Upper lobe of right lung (tissue), 1 donor: ENCODE data around the gene DNHD1. TPM values are rescaled to one million over a fixed set of nuclear protein-coding genes. Genes with fewer than 3 reads are reported as not detected.

ENCODE experiments used
- ATAC-seq: fragments of 200-7000 bp; cut with Tn5 transposase; one replicate; pipeline ENCODE4 v1.9.1; 2020; ENCODE audit warnings: mild to moderate bottlenecking, moderate library complexity
- DNase-seq: peaks from one replicate; pipeline ENCODE4 v3.0.0-alpha.2; 2020
- H3K27ac ChIP-seq: fragments of 200-600 bp; one replicate; pipeline ENCODE4 v1.8.0; 2022
- H3K27me3 ChIP-seq: fragments of 200-600 bp; one replicate; pipeline ENCODE4 v1.8.0; 2022; ENCODE audit warnings: mild to moderate bottlenecking
- H3K36me3 ChIP-seq: fragments of 200-600 bp; one replicate; pipeline ENCODE4 v1.8.0; 2022
- H3K4me1 ChIP-seq: fragments of 200-600 bp; one replicate; pipeline ENCODE4 v1.8.0; 2022
- H3K4me3 ChIP-seq: fragments of 200-600 bp; one replicate; pipeline ENCODE4 v1.8.0; 2022; ENCODE audit warnings: mild to moderate bottlenecking
- H3K9me3 ChIP-seq: fragments of 200-600 bp; one replicate; pipeline ENCODE4 v1.8.0; 2022
- intact Hi-C: fragments of 100-400 bp; cut with DNase I; formaldehyde crosslinking; loops from one replicate; pipeline ENCODE4 v1.11.0; 2022
- total RNA-seq: library from RNA; stranded (reverse); fragmentation: NEBNext Ultra II Directional; extraction: Animal tissue kit (Norgen Biotek cat#: 25700); gene quantifications from one replicate; pipeline ENCODE4 v1.2.1, GENCODE V29; 2021
- TF ChIP-seq, protein P1 (sequence below): fragments of 200-600 bp; IDR thresholded peaks from one replicate; pipeline ENCODE4 v1.8.0; 2022; ENCODE audit warnings: antibody characterized with exemption
- donor health status: DM: no; HTN: yes; CAD: no; lungs with severe emphysema.

Gene DNHD1
- total RNA-seq, 1 donor from 2014 or later = 14.5 TPM

DNA sequence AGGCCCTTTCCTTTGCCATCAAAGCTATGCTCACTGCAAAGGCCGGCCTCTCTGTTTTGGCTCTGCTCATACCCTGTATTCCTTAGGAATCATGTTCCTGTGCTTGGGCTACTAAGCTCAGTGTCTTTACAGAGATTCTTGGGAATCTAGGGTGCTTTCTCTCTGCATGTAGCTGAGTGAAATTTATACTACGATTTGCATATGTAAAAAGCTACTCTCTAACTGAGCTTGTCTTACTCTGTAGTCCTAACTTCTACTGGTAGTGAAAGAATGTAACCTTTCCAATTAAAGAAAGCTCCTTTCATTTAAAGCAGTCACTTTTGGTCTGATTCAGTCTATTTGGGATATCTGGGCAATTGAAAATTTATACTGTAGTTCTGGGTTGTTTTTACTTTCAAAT is 32.2 kb downstream of the DNHD1 start:
- Histone ChIP-seq H3K36me3 (peaks cover 7% of the 10 kb centered on the region), H3K27ac (no peak overlapping the region), H3K4me3 (no peak overlapping the region), H3K9me3 (no peaks in the 10 kb centered on the region), H3K4me1 (no peaks in the 10 kb centered on the region), H3K27me3 (no peaks in the 10 kb centered on the region)
- TF ChIP-seq, protein P1, sequence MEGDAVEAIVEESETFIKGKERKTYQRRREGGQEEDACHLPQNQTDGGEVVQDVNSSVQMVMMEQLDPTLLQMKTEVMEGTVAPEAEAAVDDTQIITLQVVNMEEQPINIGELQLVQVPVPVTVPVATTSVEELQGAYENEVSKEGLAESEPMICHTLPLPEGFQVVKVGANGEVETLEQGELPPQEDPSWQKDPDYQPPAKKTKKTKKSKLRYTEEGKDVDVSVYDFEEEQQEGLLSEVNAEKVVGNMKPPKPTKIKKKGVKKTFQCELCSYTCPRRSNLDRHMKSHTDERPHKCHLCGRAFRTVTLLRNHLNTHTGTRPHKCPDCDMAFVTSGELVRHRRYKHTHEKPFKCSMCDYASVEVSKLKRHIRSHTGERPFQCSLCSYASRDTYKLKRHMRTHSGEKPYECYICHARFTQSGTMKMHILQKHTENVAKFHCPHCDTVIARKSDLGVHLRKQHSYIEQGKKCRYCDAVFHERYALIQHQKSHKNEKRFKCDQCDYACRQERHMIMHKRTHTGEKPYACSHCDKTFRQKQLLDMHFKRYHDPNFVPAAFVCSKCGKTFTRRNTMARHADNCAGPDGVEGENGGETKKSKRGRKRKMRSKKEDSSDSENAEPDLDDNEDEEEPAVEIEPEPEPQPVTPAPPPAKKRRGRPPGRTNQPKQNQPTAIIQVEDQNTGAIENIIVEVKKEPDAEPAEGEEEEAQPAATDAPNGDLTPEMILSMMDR = no peak
- intact Hi-C loops = no loop called here
- DNase-seq (no peak), ATAC-seq (no peak)

DNA sequence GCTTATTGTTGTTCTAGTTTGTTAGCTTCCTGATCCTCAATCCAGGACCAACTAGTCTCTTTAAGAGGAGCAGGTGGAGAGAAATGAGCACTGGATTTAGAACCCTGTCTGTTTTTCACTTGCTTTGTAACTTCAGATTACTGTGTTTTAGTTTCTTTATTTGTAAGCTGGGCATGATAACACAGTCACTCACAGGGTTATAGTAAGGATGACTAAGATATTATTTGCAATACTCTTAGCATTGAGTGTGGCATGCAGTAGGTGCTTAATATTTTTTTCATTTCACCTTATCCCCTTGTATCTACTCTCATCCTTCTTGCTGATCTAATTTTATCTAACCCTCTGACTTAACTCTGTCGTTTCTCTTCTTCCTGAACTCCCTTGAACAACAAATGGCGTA is 33.8 kb downstream of the DNHD1 start:
- Histone ChIP-seq H3K27me3 (no peaks in the 10 kb centered on the region), H3K4me3 (no peak overlapping the region), H3K9me3 (no peaks in the 10 kb centered on the region), H3K36me3 (peaks cover 7% of the 10 kb centered on the region), H3K27ac (no peak overlapping the region), H3K4me1 (no peaks in the 10 kb centered on the region)
- TF ChIP-seq, protein P1 = no peak
- no peak for ATAC-seq
- DNase-seq = no peak
- intact Hi-C loops = no loop called here

DNA sequence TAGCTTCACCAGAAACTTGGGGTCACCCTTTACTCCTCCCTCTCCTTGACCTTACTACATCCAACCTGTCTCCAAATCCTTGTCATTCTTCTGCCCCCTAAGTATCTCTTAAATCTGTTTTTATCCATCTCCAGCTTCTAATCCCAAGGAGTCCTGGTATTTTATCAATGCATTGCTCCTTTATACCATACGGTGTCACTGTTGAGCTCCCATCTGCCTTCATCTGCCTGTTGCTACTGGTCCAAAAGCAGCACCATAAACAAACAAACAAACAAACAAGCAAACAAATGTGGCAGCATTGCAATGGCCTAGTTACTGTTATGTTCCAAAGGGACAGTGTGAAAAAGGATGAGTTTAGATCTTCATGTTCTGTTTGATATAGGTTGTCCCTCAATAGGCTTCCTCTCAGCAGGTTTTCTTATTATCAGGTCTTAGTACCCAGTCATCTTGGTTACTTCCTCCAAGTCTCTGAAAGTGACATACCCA is 34.2 kb downstream of the DNHD1 start:
- intact Hi-C loops = no loop called here
- no peaks in the 10 kb centered on the region for H3K4me1 ChIP-seq
- H3K9me3 ChIP-seq = no peaks in the 10 kb centered on the region
- no peak overlapping the region for H3K27ac ChIP-seq
- no peak overlapping the region for H3K4me3 ChIP-seq
- H3K27me3 ChIP-seq = no peaks in the 10 kb centered on the region
- DNase-seq (no peak), ATAC-seq (peak; percentile 82)
- TF ChIP-seq, protein P1 = peak; percentile 77
- peaks cover 7% of the 10 kb centered on the region for H3K36me3 ChIP-seq

DNA sequence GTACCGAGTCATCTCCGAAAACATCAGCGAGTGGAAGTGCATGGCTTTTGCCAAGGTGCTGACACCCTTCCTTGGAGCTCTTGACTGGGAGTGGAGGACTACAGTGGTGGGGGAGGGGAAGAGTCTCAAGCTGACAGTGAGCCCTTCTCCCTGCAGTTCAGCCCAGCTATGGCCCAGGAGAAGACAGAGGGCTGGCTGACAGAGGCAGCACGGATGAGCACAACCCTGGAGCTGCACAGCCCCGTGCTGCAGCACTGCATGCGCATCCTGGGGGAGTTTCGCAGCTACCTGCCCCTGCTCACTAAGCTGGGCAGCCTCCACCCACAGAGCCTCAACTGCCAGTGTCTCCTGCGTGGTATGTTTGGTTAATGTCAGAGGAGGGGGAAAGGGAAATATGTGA is 41.4 kb downstream of the DNHD1 start:
- H3K9me3 ChIP-seq = no peaks in the 10 kb centered on the region
- no peak overlapping the region for H3K27ac ChIP-seq
- H3K27me3 ChIP-seq = no peaks in the 10 kb centered on the region
- ATAC-seq = peak; percentile 35
- intact Hi-C loops = no loop called here
- no peaks in the 10 kb centered on the region for H3K4me1 ChIP-seq
- TF ChIP-seq, protein P1 = no peak
- H3K36me3 ChIP-seq = no peaks in the 10 kb centered on the region
- no peak overlapping the region for H3K4me3 ChIP-seq
- DNase-seq = no peak

DNA sequence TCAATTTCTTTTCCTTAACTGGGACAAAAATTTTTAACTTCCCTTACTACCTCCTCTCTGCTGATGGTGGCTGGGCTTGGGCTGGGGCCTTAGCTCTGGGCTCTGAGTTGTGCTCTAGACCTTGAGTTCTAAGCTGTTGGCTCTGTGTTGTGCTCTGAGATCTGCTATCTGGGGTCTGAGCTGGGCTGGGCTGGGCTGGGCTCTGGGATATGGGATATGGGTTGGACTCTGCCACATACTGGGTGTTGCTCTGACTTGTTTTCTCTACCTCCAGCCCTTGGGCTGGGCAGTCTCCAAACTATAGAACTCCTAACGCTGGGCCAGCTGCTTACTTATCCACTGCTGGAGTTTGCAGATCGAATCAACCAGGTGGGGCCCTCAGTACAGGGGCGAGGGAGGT is 41.9 kb downstream of the DNHD1 start:
- no peak overlapping the region for H3K4me3 ChIP-seq
- intact Hi-C loops = no loop called here
- no peak for ATAC-seq

More for the DNA sequence above, 41.9 kb downstream of the DNHD1 start:
- H3K4me1 ChIP-seq = no peaks in the 10 kb centered on the region
- TF ChIP-seq, protein P1 = no peak
- no peaks in the 10 kb centered on the region for H3K27me3 ChIP-seq
- no peaks in the 10 kb centered on the region for H3K36me3 ChIP-seq
- DNase-seq = no peak
- no peaks in the 10 kb centered on the region for H3K9me3 ChIP-seq
- no peak overlapping the region for H3K27ac ChIP-seq
